Suprapubic skin (tissue), 4 donors: ENCODE data around the gene CD6. TPM values are rescaled to one million over a fixed set of nuclear protein-coding genes. Genes with fewer than 3 reads are reported as not detected.

Source experiments
- DNase-seq, 2 donors: peaks; one replicate each; pipeline ENCODE4 v3.0.0-alpha.2; 2019; ENCODE audit warnings: low spot score in 2 of 2
- H3K27ac ChIP-seq: fragments of 200-600 bp; sonication (generic); one replicate; pipeline ENCODE4 v1.5.1; 2019
- H3K27me3 ChIP-seq: fragments of 200-600 bp; sonication (generic); one replicate; pipeline ENCODE4 v1.5.1; 2019
- H3K36me3 ChIP-seq: fragments of 200-600 bp; sonication (generic); one replicate; pipeline ENCODE4 v1.5.1; 2019
- H3K4me1 ChIP-seq: fragments of 200-600 bp; sonication (generic); one replicate; pipeline ENCODE4 v1.5.1; 2019
- H3K4me3 ChIP-seq: fragments of 200-600 bp; sonication (generic); one replicate; pipeline ENCODE4 v1.5.1; 2019; ENCODE audit warnings: mild to moderate bottlenecking
- H3K9me3 ChIP-seq: fragments of 200-600 bp; sonication (generic); one replicate; pipeline ENCODE4 v1.5.1; 2019
- EP300 ChIP-seq: sonication (generic); formaldehyde crosslinking; IDR thresholded peaks from one replicate; pipeline ENCODE4 v1.6.1; 2017; ENCODE audit warnings: antibody characterized with exemption
- POLR2A ChIP-seq, 2 donors: fragments of 450-650 bp; IDR thresholded peaks; one replicate each; pipeline ENCODE4 v1.6.1; 2017; ENCODE audit warnings: antibody characterized with exemption in 2 of 2, mild to moderate bottlenecking in 2 of 2, moderate library complexity in 2 of 2
- POLR2AphosphoS5 ChIP-seq, 3 donors: sonication (generic); formaldehyde crosslinking; IDR thresholded peaks; one replicate each; pipeline ENCODE4 v1.6.1; 2017; ENCODE audit warnings: antibody characterized with exemption in 3 of 3
- WGBS: methylation state at CpG from one replicate; pipeline ENCODE4 v1.1.5; 2018; 5-methylcytosine and 5-hydroxymethylcytosine counted together
- total RNA-seq, 4 donors: library from RNA; depleted of rRNA; stranded (reverse); fragments of >200 nt; gene quantifications; one replicate each; pipeline ENCODE4 v1.1.0, GENCODE V29; 2016
- TF ChIP-seq, protein P1 (sequence below), 2 donors: fragments of 200-600 bp in 1 of 2; fragments of 450-650 bp in 1 of 2; sonication (generic) in 1 of 2; IDR thresholded peaks; one replicate each; pipeline ENCODE4 v1.5.1; 2016 to 2019; ENCODE audit warnings: antibody characterized with exemption in 2 of 2, mild to moderate bottlenecking in 1 of 2, moderate library complexity in 1 of 2

Gene CD6
- total RNA-seq, 4 donors from 2014 or later: 0.15 to 1.7 (median 1.2) TPM

DNA sequence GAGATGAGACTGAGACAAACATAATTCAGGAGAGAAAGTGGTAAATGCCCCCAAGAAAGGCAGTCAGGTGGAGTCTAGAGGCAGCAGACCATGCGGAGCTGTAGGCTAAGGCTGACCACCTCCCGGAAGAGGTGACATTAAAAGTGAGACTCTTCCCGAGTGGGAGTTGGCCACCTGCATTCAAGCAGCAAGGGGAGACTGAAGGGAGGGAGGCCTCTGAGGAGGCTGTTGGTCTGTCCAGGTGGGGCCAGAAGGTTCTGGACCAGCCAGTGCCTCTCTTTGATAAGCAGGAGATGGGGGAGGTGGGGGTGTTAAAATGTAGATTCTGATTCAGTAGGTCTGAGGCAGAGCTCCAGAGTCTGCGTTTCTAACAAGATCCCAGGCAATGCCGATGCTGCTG, 37.5 kb downstream of the CD6 start:
- Histone ChIP-seq H3K27ac (no peak overlapping the region), H3K36me3 (no peaks in the 10 kb centered on the region), H3K4me3 (no peak overlapping the region), H3K4me1 (peaks cover 24% of the 10 kb centered on the region), H3K27me3 (peaks cover 16% of the 10 kb centered on the region), H3K9me3 (no peaks in the 10 kb centered on the region)
- 90% methylated on average over 5 of the region's 5 CpGs for WGBS
- TF ChIP-seq, protein P1, sequence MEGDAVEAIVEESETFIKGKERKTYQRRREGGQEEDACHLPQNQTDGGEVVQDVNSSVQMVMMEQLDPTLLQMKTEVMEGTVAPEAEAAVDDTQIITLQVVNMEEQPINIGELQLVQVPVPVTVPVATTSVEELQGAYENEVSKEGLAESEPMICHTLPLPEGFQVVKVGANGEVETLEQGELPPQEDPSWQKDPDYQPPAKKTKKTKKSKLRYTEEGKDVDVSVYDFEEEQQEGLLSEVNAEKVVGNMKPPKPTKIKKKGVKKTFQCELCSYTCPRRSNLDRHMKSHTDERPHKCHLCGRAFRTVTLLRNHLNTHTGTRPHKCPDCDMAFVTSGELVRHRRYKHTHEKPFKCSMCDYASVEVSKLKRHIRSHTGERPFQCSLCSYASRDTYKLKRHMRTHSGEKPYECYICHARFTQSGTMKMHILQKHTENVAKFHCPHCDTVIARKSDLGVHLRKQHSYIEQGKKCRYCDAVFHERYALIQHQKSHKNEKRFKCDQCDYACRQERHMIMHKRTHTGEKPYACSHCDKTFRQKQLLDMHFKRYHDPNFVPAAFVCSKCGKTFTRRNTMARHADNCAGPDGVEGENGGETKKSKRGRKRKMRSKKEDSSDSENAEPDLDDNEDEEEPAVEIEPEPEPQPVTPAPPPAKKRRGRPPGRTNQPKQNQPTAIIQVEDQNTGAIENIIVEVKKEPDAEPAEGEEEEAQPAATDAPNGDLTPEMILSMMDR (IDR thresholded peaks at IDR 0.05): no peak
- TF ChIP-seq EP300 (no peak), POLR2AphosphoS5 (IDR thresholded peaks at IDR 0.05) (no peak), POLR2A (IDR thresholded peaks at IDR 0.05) (no peak)
- no peak for DNase-seq

DNA sequence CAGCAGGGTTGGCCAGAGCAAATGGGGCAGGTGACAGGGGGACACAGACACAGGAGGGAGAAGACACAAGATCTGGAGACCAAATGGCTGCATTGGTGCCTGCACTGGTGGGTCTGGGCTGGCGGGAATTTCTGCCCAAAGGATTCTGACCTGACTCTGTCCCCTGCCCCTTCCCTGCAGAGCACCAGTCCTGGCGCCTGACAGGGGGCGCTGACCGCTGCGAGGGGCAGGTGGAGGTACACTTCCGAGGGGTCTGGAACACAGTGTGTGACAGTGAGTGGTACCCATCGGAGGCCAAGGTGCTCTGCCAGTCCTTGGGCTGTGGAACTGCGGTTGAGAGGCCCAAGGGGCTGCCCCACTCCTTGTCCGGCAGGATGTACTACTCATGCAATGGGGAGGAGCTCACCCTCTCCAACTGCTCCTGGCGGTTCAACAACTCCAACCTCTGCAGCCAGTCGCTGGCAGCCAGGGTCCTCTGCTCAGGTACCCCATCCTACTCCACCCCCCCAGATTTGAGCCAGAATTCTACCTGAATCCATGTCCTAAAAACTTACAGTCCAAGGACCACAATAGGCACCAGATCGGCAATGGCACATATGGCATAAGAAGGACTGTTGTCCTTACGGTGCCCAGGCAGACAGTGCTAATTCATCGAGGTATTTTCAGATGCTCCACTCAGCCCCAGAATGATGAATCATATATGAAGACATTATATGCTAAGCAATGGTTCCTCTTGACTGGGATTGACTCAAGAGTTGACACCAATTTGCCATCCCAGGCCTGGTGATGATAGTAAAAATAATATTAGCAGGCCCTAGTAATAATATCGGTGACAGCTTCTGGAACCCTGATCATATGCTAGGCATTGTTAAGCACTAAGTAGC, 38.2 kb downstream of the CD6 start:
- DNase-seq: no peak
- no peak overlapping the region for H3K27ac ChIP-seq
- 85% methylated on average over 8 of the region's 15 CpGs for WGBS
- peaks cover 17% of the 10 kb centered on the region for H3K4me1 ChIP-seq
- TF ChIP-seq, protein P1 (IDR thresholded peaks at IDR 0.05): no peak
- TF ChIP-seq POLR2A (IDR thresholded peaks at IDR 0.05) (no peak), EP300 (no peak), POLR2AphosphoS5 (IDR thresholded peaks at IDR 0.05) (no peak)
- H3K9me3 ChIP-seq: no peaks in the 10 kb centered on the region
- H3K36me3 ChIP-seq: no peaks in the 10 kb centered on the region
- no peak overlapping the region for H3K4me3 ChIP-seq
- H3K27me3 ChIP-seq: peaks cover 16% of the 10 kb centered on the region

DNA sequence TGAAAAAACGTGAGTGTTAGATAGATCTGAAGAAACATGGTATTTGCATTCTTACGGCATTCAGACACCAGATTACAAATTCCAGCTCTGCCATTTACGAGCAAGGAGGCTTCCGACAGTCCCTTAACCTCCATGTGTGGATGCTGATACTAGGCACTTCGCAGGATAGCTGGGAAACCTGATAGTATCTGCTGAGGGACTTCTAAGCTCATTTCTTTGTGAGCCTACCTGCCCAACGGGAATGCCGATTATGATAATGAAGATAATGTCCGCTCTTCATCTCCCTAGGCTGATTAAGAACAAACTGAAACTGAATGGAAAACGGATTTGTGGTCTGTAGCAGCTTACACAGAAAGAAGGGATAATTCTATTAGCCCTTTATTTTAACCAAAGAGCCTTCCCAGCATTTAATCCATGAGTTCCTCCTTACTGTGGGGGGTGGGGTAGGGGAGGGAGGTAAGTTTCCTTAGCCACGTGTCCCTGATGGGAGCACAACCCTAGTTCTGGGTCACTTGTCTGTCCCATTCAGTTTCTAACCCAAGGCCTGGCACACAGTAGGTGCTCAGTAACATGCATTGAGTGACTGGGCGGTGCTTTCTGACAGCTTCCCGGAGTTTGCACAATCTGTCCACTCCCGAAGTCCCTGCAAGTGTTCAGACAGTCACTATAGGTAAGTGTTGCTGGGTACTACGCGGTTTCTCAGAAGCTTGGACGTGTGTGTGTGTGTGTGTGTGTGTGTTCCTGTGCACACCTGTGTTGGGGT, 39.2 kb downstream of the CD6 start:
- WGBS: 76% methylated on average over 10 of the region's 16 CpGs
- H3K9me3 ChIP-seq: no peaks in the 10 kb centered on the region
- H3K27me3 ChIP-seq: peaks cover 16% of the 10 kb centered on the region
- DNase-seq: no peak
- H3K36me3 ChIP-seq: no peaks in the 10 kb centered on the region
- H3K27ac ChIP-seq: no peak overlapping the region
- H3K4me3 ChIP-seq: no peak overlapping the region
- peaks cover 15% of the 10 kb centered on the region for H3K4me1 ChIP-seq
- TF ChIP-seq, protein P1 (IDR thresholded peaks at IDR 0.05): no peak
- no peak for TF ChIP-seq EP300
- no peak for TF ChIP-seq POLR2AphosphoS5 (IDR thresholded peaks at IDR 0.05)
- TF ChIP-seq POLR2A (IDR thresholded peaks at IDR 0.05): no peak

DNA sequence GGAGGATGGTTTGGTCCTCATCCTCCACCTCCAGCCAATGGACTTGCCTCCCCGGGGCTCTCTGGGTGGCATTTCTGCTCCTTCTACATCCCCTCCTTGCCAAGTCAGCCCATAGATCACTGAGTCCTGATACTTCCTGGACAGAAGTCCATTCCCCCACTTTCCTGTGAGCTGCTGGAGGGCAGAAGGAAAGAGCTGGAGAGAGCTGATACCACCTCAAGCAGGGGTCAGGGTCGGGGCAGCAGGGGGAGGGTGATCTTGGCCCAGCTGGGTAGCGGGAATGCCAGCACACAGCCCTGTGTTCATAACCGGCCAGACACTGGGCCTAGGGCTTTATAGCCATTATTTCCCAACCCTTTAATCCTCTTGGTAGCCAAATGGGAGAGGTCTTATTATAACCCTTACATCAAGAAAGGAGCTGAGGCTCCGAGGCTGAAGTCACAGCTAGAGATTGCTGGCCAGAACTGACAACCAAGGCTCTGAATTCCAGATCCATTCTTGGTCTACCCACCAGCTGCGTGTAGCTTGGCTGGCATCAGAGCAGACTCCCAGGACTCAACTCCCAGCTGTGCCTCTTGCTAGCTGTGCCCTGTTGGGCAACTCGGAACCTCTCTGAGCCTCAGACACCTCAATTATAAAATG, 39.9 kb downstream of the CD6 start:
- WGBS: 87% methylated on average over 2 of the region's 7 CpGs
- no peaks in the 10 kb centered on the region for H3K9me3 ChIP-seq
- TF ChIP-seq POLR2AphosphoS5 (IDR thresholded peaks at IDR 0.05): no peak
- TF ChIP-seq EP300: no peak
- TF ChIP-seq, protein P1 (IDR thresholded peaks at IDR 0.05): no peak
- no peak for TF ChIP-seq POLR2A (IDR thresholded peaks at IDR 0.05)
- no peak overlapping the region for H3K4me3 ChIP-seq
- no peak for DNase-seq
- no peak overlapping the region for H3K27ac ChIP-seq
- H3K4me1 ChIP-seq: peaks cover 15% of the 10 kb centered on the region
- H3K27me3 ChIP-seq: peaks cover 16% of the 10 kb centered on the region
- no peaks in the 10 kb centered on the region for H3K36me3 ChIP-seq
